Measurements from ENCODE around the gene KRTAP2-3.

- TF ChIP-seq CTCF (IDR thresholded peaks at IDR 0.05; ENCODE audit: low read depth, low read length) (no peak), POLR2A (IDR thresholded peaks at IDR 0.05; ENCODE audit: extremely low read depth, insufficient read length) (no peak), MAX (IDR thresholded peaks at IDR 0.05; ENCODE audit: low read depth, low read length) (no peak)
Measured at GRCh38 chr17:41029633-41030245, 30.2 kb downstream of the KRTAP2-3 start, which contains the start of gene KRTAP1-4.
